Right renal cortex interstitium (tissue), 3 donors: ENCODE measurements around the gene CTTN. TPM values are rescaled to one million over a fixed set of nuclear protein-coding genes. Genes with fewer than 3 reads are reported as not detected.
"Not testable (repeated sequence)": the region's sequence is repeated elsewhere in the genome, so short reads cannot be mapped to it uniquely, and the experiment has no call there.

Experiments used
- DNase-seq, 3 donors: peaks; one replicate each; pipeline ENCODE4 v3.0.0-alpha.2; 2013; ENCODE audit warnings: low read depth in 3 of 3, low spot score in 2 of 3
- polyA plus RNA-seq, 3 donors: library from polyadenylated mRNA; unstranded; fragments of 120-200 nt; gene quantifications; one replicate each; pipeline ENCODE4 v1.2.1, GENCODE V29; 2013; ENCODE audit not compliant: insufficient read length in 3 of 3

Gene CTTN
- polyA plus RNA-seq, 3 donors, result 136 to 145 (median 140) TPM

- no peak for DNase-seq
Measured at GRCh38 chr11:70378506-70379134, 19.7 kb upstream of the CTTN start.

- no peak for DNase-seq
Measured at GRCh38 chr11:70381350-70381749, 17.0 kb upstream of the CTTN start.

- DNase-seq, result no peak
Measured at GRCh38 chr11:70381872-70382861, 16.2 kb upstream of the CTTN start.

- DNase-seq, result no peak
Measured at GRCh38 chr11:70383664-70384565, 14.4 kb upstream of the CTTN start.

GRCh38 chr11:70384566-70385152 is 13.7 kb upstream of the CTTN start:
- no peak for DNase-seq

- no peak for DNase-seq
Measured at GRCh38 chr11:70387564-70387963, 10.8 kb upstream of the CTTN start.

GRCh38 chr11:70389201-70389600 is 9.1 kb upstream of the CTTN start:
- no peak for DNase-seq

- not testable (repeated sequence) for DNase-seq
Measured at GRCh38 chr11:70390882-70391281, 7.4 kb upstream of the CTTN start.

- no peak for DNase-seq
Measured at GRCh38 chr11:70394211-70394950, 3.9 kb upstream of the CTTN start.

- no peak for DNase-seq
Measured at GRCh38 chr11:70397336-70397982, 870 bp upstream of the CTTN start.

GRCh38 chr11:70398834-70399680 is 728 bp downstream of the CTTN start:
- DNase-seq, result no peak

GRCh38 chr11:70399681-70400112 is 1.4 kb downstream of the CTTN start:
- no peak for DNase-seq

- DNase-seq, result no peak
Measured at GRCh38 chr11:70400643-70401042, 2.3 kb downstream of the CTTN start.

- DNase-seq, result no peak
Measured at GRCh38 chr11:70402016-70402415, 3.7 kb downstream of the CTTN start.

- DNase-seq, result no peak
Measured at GRCh38 chr11:70402685-70403084, 4.4 kb downstream of the CTTN start.

- DNase-seq, result no peak
Measured at GRCh38 chr11:70404244-70404643, 5.9 kb downstream of the CTTN start.

GRCh38 chr11:70405679-70406395 is 7.5 kb downstream of the CTTN start:
- DNase-seq, result no peak

GRCh38 chr11:70407121-70407520 is 8.8 kb downstream of the CTTN start:
- DNase-seq, result no peak
